HG02798 (cell line): ENCODE results near the gene RAB31.
"Not testable (repeated sequence)": the region's sequence is repeated elsewhere in the genome, so short reads cannot be mapped to it uniquely, and the experiment has no call there.

Source experiments
- ATAC-seq: cut with Tn5 transposase; IDR thresholded peaks from one replicate; pipeline ENCODE4 v1.9.1; 2021; ENCODE audit warnings: mild to moderate bottlenecking; ENCODE audit not compliant: unreplicated experiment, poor library complexity

RAB31 gene

DNA sequence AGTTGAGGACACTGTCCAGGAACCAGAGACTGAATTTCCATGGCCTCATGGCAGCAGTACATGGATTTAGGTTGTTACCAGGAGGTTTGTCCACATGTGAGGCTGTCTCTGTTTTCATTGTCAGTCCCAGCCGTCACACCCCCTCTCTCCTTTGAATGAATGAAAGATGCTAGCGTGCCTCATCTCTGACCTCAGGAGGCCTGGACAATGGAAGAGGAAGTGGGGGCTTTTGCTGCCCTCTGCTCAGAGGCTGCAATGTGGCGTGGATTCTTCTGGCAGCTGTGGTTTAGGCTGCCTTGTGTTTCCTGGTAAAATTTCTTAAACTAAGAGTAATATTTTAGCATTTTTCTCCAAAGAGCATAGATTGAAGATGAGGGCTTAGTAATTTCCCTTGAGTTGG lies 47.5 kb downstream of the RAB31 start:
- ATAC-seq: no peak

DNA sequence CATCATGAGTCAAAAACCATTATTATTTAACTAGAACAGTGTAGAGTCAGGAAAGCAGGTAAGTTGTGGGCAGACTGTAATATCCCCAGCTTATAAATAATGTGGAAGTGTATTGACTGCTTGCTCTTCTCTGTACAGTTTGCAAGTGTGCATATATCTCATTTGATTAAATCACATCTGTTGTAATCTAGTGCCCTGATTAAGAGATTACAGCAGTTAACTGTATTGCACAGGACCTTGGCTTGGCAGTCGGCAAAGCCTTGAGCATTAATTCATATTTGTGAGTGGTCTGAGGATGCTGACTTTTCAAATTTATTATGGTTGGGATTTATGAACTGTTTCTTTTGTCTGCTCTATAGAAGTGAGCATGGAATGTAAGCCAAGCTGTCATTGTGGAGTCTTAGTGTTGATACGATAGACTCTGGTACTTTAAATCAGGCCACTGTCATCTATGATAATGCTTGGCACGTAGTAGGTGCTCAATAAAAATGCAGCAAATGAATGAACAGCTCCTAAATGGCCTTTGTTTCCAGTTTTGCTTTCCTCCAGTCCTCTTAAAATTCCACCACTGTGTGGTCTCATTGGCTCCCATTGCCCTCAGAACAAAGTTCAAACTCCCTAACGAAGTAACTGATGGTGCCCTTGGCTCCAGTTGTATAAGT lies 48.3 kb downstream of the RAB31 start:
- ATAC-seq: no peak

DNA sequence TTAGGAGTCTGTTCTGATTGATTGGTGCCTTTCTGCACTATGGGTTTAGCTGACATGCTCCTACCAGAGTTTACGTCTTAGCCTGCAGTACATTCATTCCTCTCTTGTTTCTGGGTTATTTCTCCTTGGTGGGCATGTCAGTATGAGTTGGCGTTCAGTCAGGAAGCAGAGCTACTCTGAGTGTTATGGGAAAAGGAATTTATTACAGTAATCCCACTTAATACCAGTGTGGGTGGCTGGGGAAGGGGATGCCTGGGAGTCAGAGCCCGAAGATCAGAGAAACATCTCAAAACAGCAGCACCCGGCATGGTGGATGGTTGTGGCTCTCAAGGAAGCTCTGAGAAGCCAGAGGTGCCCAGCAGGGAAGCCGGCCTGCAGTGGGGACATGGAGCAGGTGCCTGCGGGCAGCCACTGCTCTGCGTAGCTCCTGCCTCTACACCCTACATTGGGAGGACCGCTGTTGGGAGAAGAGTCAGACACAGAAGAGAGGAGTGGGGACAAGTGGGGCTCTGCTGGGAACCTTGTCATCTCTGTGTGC lies 48.9 kb downstream of the RAB31 start:
- ATAC-seq: no peak

DNA sequence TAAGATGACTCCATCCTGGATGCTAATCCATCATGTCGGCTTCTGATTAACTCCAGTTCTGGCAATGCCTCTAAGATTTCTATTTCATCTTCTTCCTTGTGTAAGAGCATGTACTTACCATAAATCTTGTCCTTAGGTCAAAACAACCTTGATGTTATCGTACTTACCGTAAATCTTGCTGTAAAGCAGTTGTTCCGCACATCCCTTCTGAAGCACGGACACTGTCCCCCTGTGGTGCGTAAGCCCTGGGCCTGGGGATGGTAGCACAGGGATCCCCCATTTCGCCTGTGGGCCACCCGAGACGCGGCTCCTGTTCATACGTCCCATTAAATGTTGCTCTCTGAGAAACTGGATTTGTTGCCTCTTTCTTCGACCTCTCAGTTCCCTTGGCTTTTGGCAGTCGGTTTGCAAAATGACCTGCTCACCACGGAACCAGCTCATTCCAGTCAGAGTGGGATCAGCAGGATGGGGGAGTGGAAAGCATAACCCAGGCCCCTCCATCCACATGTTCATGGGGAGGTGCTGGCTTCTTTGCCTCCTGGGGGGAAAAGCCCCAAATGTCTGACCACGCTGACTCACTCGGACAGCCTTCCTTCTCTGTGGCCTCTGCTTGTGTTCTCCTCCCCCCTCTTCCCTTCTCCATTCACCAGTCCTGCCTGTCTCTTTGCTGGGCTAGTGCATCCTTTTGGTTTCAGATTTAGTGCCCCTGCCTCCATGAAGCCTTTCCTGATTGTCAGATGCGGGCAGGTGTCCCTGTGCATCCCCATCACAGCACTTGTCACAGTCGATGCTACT lies 49.9 kb downstream of the RAB31 start:
- ATAC-seq: no peak

DNA sequence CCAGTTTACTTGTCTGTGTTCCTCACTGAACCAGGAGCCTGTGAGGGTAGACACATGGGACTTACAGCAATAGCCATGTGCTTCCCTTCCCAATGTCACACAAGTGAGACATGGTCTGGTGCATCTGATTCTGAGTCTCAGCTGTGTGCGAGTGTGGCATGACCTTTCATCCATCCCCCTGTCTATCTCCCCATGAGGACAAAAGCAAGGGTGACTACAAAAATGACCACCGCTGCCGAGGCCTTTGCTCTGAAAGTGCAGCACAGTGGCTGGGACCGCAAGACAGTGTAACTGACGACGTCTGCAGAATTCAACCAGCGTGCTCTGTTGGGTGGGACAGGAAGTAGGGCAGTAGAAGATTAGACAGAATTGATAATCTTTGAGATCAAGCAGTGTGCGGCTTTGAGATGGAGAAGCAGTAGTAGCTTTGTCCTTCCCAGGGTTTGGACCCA lies 50.5 kb downstream of the RAB31 start:
- ATAC-seq: no peak

DNA sequence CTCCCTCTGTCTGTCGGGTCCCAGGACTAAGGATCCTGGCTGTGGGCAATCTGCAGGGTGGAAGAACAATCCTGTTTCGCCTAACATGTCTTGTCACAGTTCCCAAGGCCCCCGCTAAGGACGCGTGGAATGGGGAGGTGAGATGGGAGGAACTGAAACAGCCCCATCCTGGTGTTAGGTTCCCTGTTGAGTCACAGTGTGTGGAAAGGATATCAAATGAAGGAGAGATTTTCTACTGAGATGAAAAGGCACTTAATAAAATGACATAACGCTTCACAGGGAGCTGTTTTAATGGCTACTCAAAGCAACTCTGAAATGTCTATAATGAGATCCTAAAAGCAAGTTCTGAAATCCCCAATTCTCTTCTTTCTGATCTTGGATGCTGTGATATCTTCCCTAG lies 52.5 kb downstream of the RAB31 start:
- no peak for ATAC-seq

DNA sequence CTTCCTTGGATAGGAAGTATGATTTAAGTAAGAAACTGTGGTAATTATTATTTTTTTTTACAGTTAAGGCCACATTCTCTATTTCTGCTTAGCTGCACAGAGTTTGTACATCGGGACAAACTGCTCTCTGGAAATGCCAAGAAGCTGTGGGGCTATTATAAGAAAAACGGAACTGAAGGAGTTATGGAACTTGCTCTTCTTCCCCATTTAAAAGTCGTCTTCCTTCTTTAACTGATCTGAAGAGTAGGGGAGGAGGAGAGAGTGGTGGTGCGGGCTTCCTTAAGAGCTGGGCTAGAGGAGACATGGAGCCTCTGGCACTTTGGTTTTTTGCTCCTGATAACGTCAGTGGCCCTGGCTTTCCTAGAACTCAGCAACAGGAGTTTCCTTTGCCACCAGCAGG lies 54.4 kb downstream of the RAB31 start:
- ATAC-seq: no peak

DNA sequence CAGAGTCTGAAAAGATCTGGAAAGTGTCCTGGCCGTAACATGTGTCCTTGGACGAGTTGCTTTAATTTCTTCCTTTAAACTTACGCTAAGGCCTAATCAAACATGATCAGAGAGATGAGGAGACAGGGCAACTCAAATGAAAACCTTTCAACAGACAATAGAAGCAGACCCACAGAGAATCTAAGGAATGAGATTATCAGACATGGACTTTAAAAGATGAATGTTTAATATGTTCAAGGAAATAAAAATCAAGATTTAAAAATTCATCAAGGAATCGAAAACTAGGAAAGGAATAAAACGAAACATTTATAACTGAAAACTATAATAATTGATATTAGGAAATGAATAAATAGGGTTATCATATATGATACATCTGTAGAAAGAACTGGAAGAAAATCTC lies 55.1 kb downstream of the RAB31 start:
- ATAC-seq: no peak

DNA sequence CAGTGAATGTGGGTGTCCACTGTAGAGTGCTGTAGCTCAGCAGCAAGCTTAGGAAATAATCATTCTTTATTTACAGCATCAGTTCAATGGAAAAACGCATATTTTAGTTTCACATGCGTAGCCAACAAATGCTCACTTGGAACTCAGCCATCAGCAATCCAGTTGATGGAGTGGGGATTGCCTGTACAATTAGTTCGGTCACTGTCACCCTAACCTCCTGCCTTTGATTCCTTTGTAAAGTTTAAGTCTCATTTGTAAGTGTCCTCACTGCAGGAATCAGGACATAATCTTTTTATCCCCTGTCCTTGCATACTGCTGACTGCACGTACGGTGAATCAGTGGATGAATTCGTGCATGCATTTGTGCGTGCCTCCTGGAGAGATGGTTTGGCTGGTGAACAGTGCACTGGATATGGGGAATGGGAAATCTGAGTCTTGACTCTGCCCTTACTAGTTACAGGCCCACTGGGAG lies 55.9 kb downstream of the RAB31 start:
- ATAC-seq: no peak

DNA sequence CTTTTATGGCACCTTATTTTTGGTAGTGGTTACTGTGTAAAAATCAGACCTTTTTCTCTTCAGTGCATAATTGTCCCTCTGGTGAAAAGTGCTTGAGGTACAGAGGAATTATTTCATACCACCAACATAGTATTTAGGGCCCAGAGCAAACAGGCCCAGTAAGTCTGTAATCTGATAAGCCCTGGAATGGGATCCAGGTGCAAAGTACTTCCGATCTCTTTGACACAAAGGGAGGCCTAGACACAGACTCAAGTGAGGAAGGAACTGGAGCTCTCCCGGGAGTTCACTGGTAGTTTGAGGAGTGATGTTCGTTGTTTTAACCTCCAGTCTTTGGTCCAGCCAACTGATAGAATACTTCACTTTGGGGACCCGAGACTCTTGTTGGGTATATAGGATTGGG lies 57.4 kb downstream of the RAB31 start:
- no peak for ATAC-seq

DNA sequence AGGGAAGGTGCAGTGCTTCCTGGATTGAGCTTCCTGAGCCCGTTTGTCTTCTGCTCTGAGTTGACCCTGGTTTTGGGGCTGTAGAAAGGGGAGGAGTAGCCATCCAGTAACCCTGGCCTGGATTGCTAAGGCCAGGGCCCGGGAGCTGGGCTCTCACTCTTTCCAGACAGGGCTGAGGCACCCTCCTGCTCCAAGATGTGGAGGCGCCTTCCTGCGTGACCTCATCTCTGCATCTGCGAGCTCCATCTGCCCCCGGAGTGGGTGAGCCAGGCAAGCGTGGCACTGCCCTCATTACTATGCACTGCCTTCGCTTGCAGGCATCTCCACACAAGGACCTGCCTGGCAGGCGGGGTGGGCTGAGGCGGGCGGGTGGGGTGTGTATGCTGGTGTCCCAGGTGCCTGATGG lies 58.0 kb downstream of the RAB31 start:
- ATAC-seq: no peak

DNA sequence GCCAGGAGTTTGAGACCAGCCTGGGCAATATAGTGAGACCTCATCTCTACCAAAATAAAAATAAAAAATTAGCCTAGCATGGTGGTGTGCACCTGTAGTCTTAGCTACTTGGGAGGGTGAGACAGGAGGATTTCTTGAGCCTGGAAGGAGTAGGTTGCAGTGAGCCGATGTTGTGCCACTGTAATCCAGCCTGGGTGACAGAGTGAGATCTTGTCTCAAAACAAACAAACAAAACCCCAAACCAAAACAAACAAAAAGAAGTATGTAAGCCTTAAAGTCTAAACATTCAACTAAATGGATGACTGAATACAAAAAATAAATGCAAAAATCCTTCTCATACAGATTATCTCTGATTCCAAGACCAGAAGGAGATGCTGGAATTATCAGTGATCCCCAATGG lies 58.6 kb downstream of the RAB31 start:
- no peak for ATAC-seq

DNA sequence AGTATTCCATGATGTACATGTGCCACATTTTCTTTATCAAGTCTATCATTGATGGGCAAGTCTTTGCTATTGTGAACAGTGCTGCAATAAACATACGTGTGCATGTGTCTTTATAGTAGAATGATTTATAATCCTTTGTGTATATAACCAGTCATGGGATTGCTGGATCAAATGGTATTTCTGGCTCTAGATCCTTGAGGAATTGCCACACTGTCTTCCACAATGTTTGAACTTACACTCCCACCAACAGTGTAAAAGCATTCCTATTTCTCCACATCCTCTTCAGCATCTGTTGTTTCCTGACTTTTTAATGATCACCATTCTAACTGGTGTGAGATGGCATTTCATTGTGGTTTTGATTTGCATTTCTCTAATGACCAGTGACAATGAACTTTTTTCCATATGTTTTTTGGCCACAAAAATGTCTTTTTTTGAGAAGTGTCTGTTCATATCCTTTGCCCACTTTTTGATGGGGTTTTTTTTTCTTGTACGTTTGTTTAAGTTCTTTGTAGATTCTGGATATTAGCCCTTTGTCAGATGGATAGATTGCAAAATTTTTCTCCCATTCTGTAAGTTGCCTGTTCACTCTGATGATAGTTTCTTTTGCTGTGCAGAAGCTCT lies 60.1 kb downstream of the RAB31 start:
- not testable (repeated sequence) for ATAC-seq

DNA sequence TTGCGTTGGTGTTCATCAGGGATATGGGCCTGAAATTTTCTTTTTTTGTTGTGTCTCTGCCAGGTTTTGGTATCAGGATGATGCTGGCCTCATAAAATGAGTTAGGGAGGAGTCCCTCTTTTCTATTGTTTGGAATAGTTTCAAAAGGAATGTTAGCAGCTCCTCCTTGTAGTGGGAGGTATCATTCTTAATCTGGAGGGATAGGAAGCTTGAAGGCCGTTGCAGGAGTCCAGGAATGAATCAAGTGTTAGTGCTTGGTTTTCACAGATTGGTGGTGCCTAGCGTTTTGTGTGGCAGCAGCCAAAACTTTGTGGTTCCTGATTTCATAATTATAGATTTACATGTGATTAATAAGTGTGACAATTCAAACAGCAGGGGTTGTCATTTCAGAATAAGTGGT lies 62.0 kb downstream of the RAB31 start:
- not testable (repeated sequence) for ATAC-seq

DNA sequence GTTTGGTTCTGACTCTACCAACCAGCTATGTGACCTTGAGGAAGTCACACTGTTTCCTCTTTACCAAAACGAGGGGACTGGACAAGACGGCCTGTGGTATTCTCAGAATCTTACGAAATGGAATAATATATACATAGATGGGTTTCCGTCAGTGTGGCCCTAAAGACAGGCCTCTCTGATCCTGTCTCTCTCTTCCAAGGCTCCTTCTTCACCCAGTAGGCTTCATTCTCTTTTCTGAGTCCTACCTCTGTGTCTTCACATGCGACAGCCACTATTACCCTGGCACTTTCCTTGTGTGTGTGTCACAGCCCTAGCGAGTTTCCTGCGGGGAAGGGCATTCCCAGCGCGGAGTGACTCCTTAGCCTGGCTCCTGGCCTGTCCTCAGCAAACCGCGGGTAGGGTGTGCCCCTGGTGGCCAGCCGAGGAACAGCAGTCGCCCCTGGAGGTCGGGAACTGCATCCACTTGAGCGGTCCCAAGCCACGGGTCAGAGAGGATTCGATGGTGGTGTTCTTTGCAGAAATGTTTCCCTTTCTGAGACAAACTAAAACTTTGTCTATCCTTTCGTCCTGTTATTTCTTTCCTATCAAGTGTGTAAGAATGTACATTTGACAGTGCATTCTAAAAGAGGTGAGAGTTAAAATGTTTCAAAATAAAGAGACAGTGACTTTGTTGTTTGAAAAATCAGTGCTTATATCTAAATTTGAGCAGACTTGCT lies 63.3 kb downstream of the RAB31 start:
- ATAC-seq: peak; percentile 72

DNA sequence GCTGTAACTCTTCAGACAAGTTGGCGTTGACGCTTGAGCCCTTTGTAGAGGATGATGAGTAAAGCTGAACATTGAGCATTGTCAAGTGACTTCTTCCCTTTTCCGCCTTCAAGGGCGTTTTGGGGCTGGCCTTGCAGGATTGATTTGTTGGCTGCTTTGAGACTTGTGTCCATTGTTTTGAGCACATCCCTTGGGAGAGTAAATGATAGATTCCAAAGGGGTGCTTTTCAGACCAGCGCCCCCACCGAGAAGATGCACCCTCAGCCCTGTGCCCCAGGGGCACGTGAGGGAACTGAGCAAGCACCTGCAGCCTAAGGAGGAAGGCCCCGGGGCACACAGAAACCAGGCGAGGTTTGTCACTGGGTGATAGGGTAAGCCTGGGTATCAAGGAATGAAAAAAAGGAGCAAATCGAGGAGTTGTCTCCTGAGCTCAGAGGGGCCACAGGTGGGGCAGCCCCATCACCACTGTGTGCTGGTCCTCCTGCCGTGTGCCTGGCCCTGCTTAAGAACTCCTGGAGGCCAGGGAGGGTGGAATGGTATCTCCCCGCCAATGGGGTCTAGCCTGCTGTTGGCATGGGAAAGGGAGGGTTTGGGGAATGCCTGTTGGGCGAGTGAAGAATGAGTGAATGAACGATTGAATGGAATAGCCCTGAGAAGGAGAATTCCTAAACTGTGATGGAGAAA lies 64.0 kb downstream of the RAB31 start:
- no peak for ATAC-seq

DNA sequence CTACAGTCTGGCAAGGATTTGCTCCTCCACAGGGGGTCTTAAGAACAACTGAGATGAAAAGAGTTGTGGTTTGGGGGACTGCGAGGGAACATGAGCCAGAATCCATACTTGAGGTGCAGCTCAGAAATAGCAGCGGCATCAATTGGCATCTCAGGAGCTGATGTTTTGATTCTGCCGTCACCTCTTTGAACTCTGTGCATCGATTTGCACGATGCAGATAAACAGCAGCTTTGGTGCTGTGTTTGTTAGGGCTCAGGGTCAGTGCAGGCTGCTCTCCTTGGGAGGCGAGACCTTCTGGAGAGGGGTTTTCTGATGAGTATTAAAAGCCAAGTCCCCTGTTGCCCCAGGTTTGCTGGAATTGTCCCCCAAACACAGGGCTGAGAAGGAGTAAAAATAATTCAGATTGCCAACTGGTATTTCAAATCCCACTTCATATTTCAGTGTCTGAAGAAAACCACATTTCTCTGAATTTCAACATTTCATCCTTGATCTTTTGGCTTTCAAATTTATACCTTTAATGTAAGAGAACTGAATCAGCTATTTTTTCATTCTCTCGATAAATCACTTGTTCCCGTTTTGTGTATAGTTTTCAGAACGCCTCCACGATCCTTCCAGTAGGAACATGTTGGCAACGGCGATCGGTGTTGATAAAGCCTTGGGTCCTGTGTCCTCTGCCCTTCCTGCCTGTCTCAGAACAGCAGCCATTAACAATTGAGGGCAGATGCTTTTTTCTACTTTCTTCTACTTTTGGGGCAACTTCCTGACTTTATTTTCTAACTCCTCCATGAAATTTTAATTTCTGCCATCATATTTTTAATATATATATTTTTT lies 65.0 kb downstream of the RAB31 start:
- no peak for ATAC-seq

DNA sequence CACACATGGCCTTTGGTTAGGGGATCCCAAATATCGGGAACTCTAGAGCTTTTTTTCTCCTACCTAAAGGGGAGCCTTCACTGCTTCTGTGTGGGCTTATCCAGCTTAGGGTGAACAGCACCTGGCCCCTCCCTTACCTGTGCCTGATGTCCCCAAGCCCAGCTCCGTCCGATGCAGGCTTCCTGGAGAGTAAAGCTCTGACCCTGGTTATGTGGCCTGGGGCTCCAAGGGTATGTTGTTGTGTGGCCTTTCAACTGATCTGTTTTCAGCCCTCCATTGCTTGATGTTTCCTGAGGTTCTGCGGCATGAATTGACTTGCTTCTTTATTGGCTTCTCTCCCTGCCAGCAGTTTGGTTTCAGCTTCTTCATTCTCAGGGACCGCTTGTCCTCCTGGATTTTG lies 66.0 kb downstream of the RAB31 start:
- ATAC-seq: no peak

DNA sequence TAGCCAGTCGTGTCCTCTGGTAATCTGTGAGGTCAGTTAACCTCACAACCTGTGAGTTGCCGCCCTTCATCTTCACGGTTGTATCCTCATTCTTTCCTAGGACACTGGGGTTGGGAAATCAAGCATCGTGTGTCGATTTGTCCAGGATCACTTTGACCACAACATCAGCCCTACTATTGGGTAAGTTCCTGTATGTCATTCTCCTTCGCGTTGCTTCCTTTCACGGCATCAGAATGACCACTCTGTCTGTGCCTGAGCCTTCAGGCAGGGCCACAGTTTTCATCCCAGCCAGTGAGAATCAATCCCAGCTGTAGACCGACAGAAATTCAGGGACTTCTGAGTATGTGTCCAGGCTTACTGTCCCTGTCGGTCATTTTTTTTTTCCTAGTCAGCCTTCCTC lies 67.1 kb downstream of the RAB31 start:
- no peak for ATAC-seq
